CD14-positive monocyte (primary cell): Measurements from ENCODE around the gene TMA7. TPM values are rescaled to one million over a fixed set of nuclear protein-coding genes. Genes with fewer than 3 reads are reported as not detected.

Experiments
- DNase-seq, 3 donors: peaks; one replicate each; pipeline ENCODE4 v3.0.0-alpha.2; 2011 to 2022
- H2AFZ ChIP-seq: 2 replicates; pipeline ENCODE4 v1.6.0; 2012; ENCODE audit warnings: mild to moderate bottlenecking, low read depth, low read length, inconsistent platforms; ENCODE audit not compliant: insufficient read depth, poor library complexity, severe bottlenecking
- H3K27ac ChIP-seq, 2 donors: 1 replicate in 1 of 2; 2 replicates in 1 of 2; pipeline ENCODE4 v1.5.1; 2012 to 2013; ENCODE audit warnings: low read length in 2 of 2, control low read depth in 1 of 2, inconsistent platforms in 1 of 2, low read depth in 1 of 2, mild to moderate bottlenecking in 1 of 2
- H3K27me3 ChIP-seq, 2 donors: one replicate each; pipeline versions ENCODE4 v1.6.0 to v1.6.1; 2011 to 2013; ENCODE audit warnings: low read length in 2 of 2; ENCODE audit not compliant: control insufficient read depth in 2 of 2, insufficient read depth in 2 of 2
- H3K36me3 ChIP-seq, 2 donors: replicated peaks in 1 of 2; 1 replicate in 1 of 2; 2 replicates in 1 of 2; pipeline versions ENCODE4 v1.5.1 to v1.6.1; 2012 to 2013; ENCODE audit warnings: low read length in 2 of 2, control low read depth in 1 of 2, inconsistent platforms in 1 of 2, mild to moderate bottlenecking in 1 of 2; ENCODE audit not compliant: insufficient read depth in 2 of 2, control insufficient read depth in 1 of 2
- H3K4me1 ChIP-seq, 2 donors: 1 replicate in 1 of 2; 2 replicates in 1 of 2; pipeline versions ENCODE4 v1.5.1 to v1.6.1; 2012 to 2013; ENCODE audit warnings: low read length in 2 of 2, control low read depth in 1 of 2, inconsistent platforms in 1 of 2, mild to moderate bottlenecking in 1 of 2, moderate library complexity in 1 of 2; ENCODE audit not compliant: insufficient read depth in 2 of 2, control insufficient read depth in 1 of 2
- H3K4me2 ChIP-seq: replicated peaks from 2 replicates; pipeline ENCODE3; 2012; ENCODE audit warnings: low read length, moderate library complexity, mild to moderate bottlenecking; ENCODE audit not compliant: poor library complexity, severe bottlenecking; ENCODE audit errors: extremely low read depth
- H3K4me3 ChIP-seq, 3 experiments: fragments of 200-600 bp in 1 of 3; sonication (generic) in 1 of 3; replicated peaks in 1 of 3; 1 replicate in 2 of 3; 2 replicates in 1 of 3; pipeline ENCODE4 v1.5.1; 2011 to 2013; ENCODE audit warnings: low read length in 3 of 3, mild to moderate bottlenecking in 3 of 3, control low read depth in 2 of 3, low read depth in 2 of 3, inconsistent platforms in 1 of 3, moderate library complexity in 1 of 3
- H3K79me2 ChIP-seq: 2 replicates; pipeline ENCODE4 v1.6.0; 2012; ENCODE audit warnings: mild to moderate bottlenecking, control low read depth, inconsistent platforms, low read length, moderate library complexity; ENCODE audit not compliant: insufficient read depth
- H3K9ac ChIP-seq: 2 replicates; pipeline ENCODE4 v1.6.0; 2017; ENCODE audit warnings: low read length, mild to moderate bottlenecking; ENCODE audit not compliant: insufficient read depth, poor library complexity, severe bottlenecking
- H3K9me3 ChIP-seq, 2 donors: replicated peaks in 1 of 2; 1 replicate in 1 of 2; 2 replicates in 1 of 2; pipeline versions ENCODE4 v1.5.1 to v1.6.1; 2012 to 2013; ENCODE audit warnings: low read length in 2 of 2, control low read depth in 1 of 2; ENCODE audit not compliant: control insufficient read depth in 1 of 2, insufficient read depth in 1 of 2
- H4K20me1 ChIP-seq: 2 replicates; pipeline ENCODE4 v1.6.0; 2012; ENCODE audit warnings: mild to moderate bottlenecking, low read length, control low read depth, moderate library complexity; ENCODE audit not compliant: insufficient read depth
- H3K27ac Mint-ChIP-seq, 7 donors: one replicate each; pipeline ENCODE4 v1.8.0; 2020; ENCODE audit warnings: mild to moderate bottlenecking in 7 of 7, mixed read lengths in 7 of 7, moderate library complexity in 6 of 7, inconsistent platforms in 2 of 7
- H3K27me3 Mint-ChIP-seq, 3 donors: one replicate each; pipeline ENCODE4 v1.8.0; 2021 to 2022; ENCODE audit warnings: low read depth in 3 of 3, mild to moderate bottlenecking in 3 of 3, mixed read lengths in 3 of 3, moderate library complexity in 3 of 3, inconsistent platforms in 1 of 3
- H3K36me3 Mint-ChIP-seq, 2 donors: one replicate each; pipeline ENCODE4 v1.8.0; 2020; ENCODE audit warnings: mixed read lengths in 2 of 2, inconsistent platforms in 1 of 2, mild to moderate bottlenecking in 1 of 2
- H3K4me1 Mint-ChIP-seq: one replicate; pipeline ENCODE4 v1.8.0; 2020; ENCODE audit warnings: mild to moderate bottlenecking, mixed read lengths
- H3K4me3 Mint-ChIP-seq, 2 donors: one replicate each; pipeline ENCODE4 v1.8.0; 2020; ENCODE audit warnings: mild to moderate bottlenecking in 2 of 2, mixed read lengths in 2 of 2, moderate library complexity in 1 of 2
- H3K9me3 Mint-ChIP-seq, 7 donors: one replicate each; pipeline ENCODE4 v1.8.0; 2020 to 2022; ENCODE audit warnings: mixed read lengths in 7 of 7, mild to moderate bottlenecking in 6 of 7, moderate library complexity in 6 of 7, inconsistent platforms in 2 of 7
- CTCF ChIP-seq: fragments of 200-600 bp; IDR thresholded peaks from one replicate; pipeline ENCODE4 v1.8.0; 2022; ENCODE audit warnings: antibody characterized with exemption, mild to moderate bottlenecking
- WGBS: methylation state at CpG from one replicate; pipeline ENCODE4 v1.1.5; 2013; ENCODE audit warnings: missing lambda C conversion rate; ENCODE audit not compliant: insufficient coverage; 5-methylcytosine and 5-hydroxymethylcytosine counted together
- intact Hi-C, 2 donors: fragments of 100-400 bp; cut with micrococcal nuclease; formaldehyde crosslinking; loops; one replicate each; pipeline versions ENCODE4 v1.15.0 to v1.15.1; 2023
- polyA plus RNA-seq, 3 donors: library from polyadenylated mRNA; depleted of rRNA in 1 of 3; unstranded in 2 of 3; stranded (reverse) in 1 of 3; fragments of 300-500 nt in 2 of 3; fragments of >200 nt in 1 of 3; fragmentation: Illumina TruSeq in 2 of 3; gene quantifications; 1 replicate in 2 of 3; 2 replicates in 1 of 3; pipeline ENCODE4 v1.2.3, GENCODE V29; 2012 to 2021

TMA7 gene
- polyA plus RNA-seq, 3 donors, result 301 to 559 (median 478) TPM

- DNase-seq, result no peak
- WGBS, result 94% methylated on average over 8 of the region's 11 CpGs
Observed at GRCh38 chr3:48411606-48412374, 28.3 kb upstream of the TMA7 start.

GRCh38 chr3:48412375-48413001 lies 27.6 kb upstream of the TMA7 start:
- Histone ChIP-seq H3K9me3 (no peaks in the 10 kb centered on the region), H2AFZ (no peak overlapping the region), H3K27ac (no peak overlapping the region), H3K9ac (no peak overlapping the region), H3K36me3 (no peaks in the 10 kb centered on the region), H3K4me1 (no peaks in the 10 kb centered on the region), H3K4me3 (no peak overlapping the region), H4K20me1 (no peaks in the 10 kb centered on the region), H3K27me3 (no peaks in the 10 kb centered on the region), H3K4me2 (no peak overlapping the region), H3K79me2 (no peaks in the 10 kb centered on the region)
- Mint-ChIP-seq H3K27ac (no peak overlapping the region), H3K4me1 (no peaks in the 10 kb centered on the region), H3K9me3 (peaks cover 0 to under 1% (median 0%) of the 10 kb centered on the region in 7 donors), H3K4me3 (no peak overlapping the region), H3K27me3 (peaks cover 0 to 2% (median 2%) of the 10 kb centered on the region in 3 donors), H3K36me3 (no peaks in the 10 kb centered on the region)
- intact Hi-C loops, result no loop called here
- no peak for TF ChIP-seq CTCF
- WGBS, result 97% methylated on average over 17 of the region's 19 CpGs
- no peak for DNase-seq

More at GRCh38 chr3:48411606-48412374, 28.3 kb upstream of the TMA7 start:
- Histone ChIP-seq H4K20me1 (no peaks in the 10 kb centered on the region), H3K9ac (no peak overlapping the region), H3K27ac (no peak overlapping the region), H3K79me2 (no peaks in the 10 kb centered on the region), H3K9me3 (no peaks in the 10 kb centered on the region), H3K27me3 (no peaks in the 10 kb centered on the region), H2AFZ (no peak overlapping the region), H3K4me1 (no peaks in the 10 kb centered on the region), H3K4me2 (no peak overlapping the region), H3K4me3 (no peak overlapping the region), H3K36me3 (no peaks in the 10 kb centered on the region)
- peaks cover 0 to 2% (median 2%) of the 10 kb centered on the region in 3 donors for H3K27me3 Mint-ChIP-seq
- H3K36me3 Mint-ChIP-seq, result no peaks in the 10 kb centered on the region
- no peaks in the 10 kb centered on the region for H3K4me1 Mint-ChIP-seq
- no peak overlapping the region for H3K27ac Mint-ChIP-seq
- no peak overlapping the region for H3K4me3 Mint-ChIP-seq
- H3K9me3 Mint-ChIP-seq, result no peaks in the 10 kb centered on the region
- TF ChIP-seq CTCF, result no peak
- intact Hi-C loops, result no loop called here
